Tongue (tissue), 2 donors: Measurements from ENCODE around the gene PLCH2. TPM values are rescaled to one million over a fixed set of nuclear protein-coding genes. Genes with fewer than 3 reads are reported as not detected.
"Not testable (repeated sequence)": the region's sequence is repeated elsewhere in the genome, so short reads cannot be mapped to it uniquely, and the experiment has no call there.

Experiments used
- DNase-seq: peaks from one replicate; pipeline ENCODE4 v3.0.0-alpha.2; 2015
- total RNA-seq: library from RNA; depleted of rRNA; stranded (reverse); fragments of >200 nt; gene quantifications from one replicate; pipeline ENCODE4 v1.2.3, GENCODE V29; 2014

The PLCH2 gene
- total RNA-seq, 1 donor from 2014 or later = 11.8 TPM

GRCh38 chr1:2546515-2547209, 70.6 kb downstream of the PLCH2 start:
- DNase-seq = peak; percentile 75

GRCh38 chr1:2547210-2548067, 71.3 kb downstream of the PLCH2 start:
- DNase-seq = no peak

GRCh38 chr1:2548068-2548589, 72.0 kb downstream of the PLCH2 start:
- peak; percentile 86 for DNase-seq

GRCh38 chr1:2549367-2550029, 73.4 kb downstream of the PLCH2 start:
- DNase-seq = not testable (repeated sequence)

- not testable (repeated sequence) for DNase-seq
Observed at GRCh38 chr1:2550309-2550861, 74.3 kb downstream of the PLCH2 start.

GRCh38 chr1:2551544-2551943, 75.5 kb downstream of the PLCH2 start:
- not testable (repeated sequence) for DNase-seq

- no peak for DNase-seq
Observed at GRCh38 chr1:2552189-2552588, 76.1 kb downstream of the PLCH2 start.

- not testable (repeated sequence) for DNase-seq
Observed at GRCh38 chr1:2553076-2553475, 77.0 kb downstream of the PLCH2 start.

- DNase-seq = no peak
Observed at GRCh38 chr1:2553871-2554620, 78.0 kb downstream of the PLCH2 start.

- no peak for DNase-seq
Observed at GRCh38 chr1:2554621-2555387, 78.7 kb downstream of the PLCH2 start.

Other genes with a start within 250 kb of the PLCH2 start
- 58.8 TPM for gene SKI, start 248.0 kb upstream of the PLCH2 start, total RNA-seq
- 13.8 TPM for gene MORN1, start 84.7 kb upstream of the PLCH2 start, total RNA-seq
- 56.2 TPM for gene RER1, start 84.4 kb upstream of the PLCH2 start, total RNA-seq
- 19.8 TPM for gene PEX10, start 63.7 kb upstream of the PLCH2 start, total RNA-seq
- 44.1 TPM for gene PANK4, start 50.3 kb downstream of the PLCH2 start, total RNA-seq
- 2.8 TPM for gene HES5, start 54.0 kb downstream of the PLCH2 start, total RNA-seq
- gene TNFRSF14, start 80.1 kb downstream of the PLCH2 start, total RNA-seq = 17.6 TPM
- gene PRXL2B, start 110.5 kb downstream of the PLCH2 start, total RNA-seq = 15.4 TPM
- gene MMEL1, start 156.7 kb downstream of the PLCH2 start, total RNA-seq = not detected